Esophagus muscularis mucosa (tissue), 4 donors: ENCODE results near the gene PSMA5.

Experiments used
- EP300 ChIP-seq: sonication (generic); formaldehyde crosslinking; IDR thresholded peaks from one replicate; pipeline ENCODE4 v1.6.1; 2017; ENCODE audit warnings: antibody characterized with exemption
- POLR2A ChIP-seq: fragments of 450-650 bp; IDR thresholded peaks from one replicate; pipeline ENCODE4 v1.6.1; 2017; ENCODE audit warnings: antibody characterized with exemption, moderate library complexity, mild to moderate bottlenecking, low read depth
- TF ChIP-seq, protein P1 (sequence below), 3 experiments: fragments of 200-600 bp in 2 of 3; fragments of 450-650 bp in 1 of 3; sonication (generic) in 2 of 3; IDR thresholded peaks; one replicate each; pipeline ENCODE4 v1.5.1; 2017 to 2019; ENCODE audit warnings: antibody characterized with exemption in 3 of 3, mild to moderate bottlenecking in 2 of 3, moderate library complexity in 1 of 3

DNA sequence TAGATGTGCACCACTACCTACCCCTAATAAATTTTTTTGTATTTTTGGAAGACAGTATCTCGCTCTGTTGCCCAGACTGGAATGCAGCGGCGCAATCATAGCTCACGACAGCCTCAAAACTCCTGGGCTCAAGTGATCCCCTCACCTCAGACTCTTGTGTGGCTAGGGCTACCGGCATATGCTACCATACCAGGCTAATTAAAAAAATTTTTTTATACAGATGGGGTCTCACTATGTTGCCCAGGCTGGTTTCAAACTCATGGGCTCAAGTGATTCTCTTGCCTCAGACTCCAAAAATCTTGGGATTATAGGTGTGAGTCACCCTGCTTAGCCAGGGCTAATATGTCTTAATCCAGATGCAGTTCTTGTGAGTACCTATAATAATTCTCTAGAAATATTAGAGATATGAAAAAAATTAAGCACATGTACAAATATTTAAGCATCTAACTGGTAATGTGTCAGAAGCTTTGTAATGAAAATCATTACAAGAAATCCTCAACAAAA lies 38.0 kb downstream of the PSMA5 start:
- TF ChIP-seq, protein P1, sequence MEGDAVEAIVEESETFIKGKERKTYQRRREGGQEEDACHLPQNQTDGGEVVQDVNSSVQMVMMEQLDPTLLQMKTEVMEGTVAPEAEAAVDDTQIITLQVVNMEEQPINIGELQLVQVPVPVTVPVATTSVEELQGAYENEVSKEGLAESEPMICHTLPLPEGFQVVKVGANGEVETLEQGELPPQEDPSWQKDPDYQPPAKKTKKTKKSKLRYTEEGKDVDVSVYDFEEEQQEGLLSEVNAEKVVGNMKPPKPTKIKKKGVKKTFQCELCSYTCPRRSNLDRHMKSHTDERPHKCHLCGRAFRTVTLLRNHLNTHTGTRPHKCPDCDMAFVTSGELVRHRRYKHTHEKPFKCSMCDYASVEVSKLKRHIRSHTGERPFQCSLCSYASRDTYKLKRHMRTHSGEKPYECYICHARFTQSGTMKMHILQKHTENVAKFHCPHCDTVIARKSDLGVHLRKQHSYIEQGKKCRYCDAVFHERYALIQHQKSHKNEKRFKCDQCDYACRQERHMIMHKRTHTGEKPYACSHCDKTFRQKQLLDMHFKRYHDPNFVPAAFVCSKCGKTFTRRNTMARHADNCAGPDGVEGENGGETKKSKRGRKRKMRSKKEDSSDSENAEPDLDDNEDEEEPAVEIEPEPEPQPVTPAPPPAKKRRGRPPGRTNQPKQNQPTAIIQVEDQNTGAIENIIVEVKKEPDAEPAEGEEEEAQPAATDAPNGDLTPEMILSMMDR (IDR thresholded peaks at IDR 0.05): no peak
- TF ChIP-seq POLR2A: no peak
- no peak for TF ChIP-seq EP300
